GM13976 (cell line): ENCODE data around the gene BAX.

Experiments
- DNase-seq: peaks from one replicate; pipeline ENCODE4 v3.0.0; 2012; ENCODE audit warnings: low spot score
- in situ Hi-C: fragments of 300-500 bp; cut with MboI; formaldehyde crosslinking; loops from one replicate; pipeline ENCODE4 v1.12.0; 2022; ENCODE audit warnings: low sequenced_read_pairs, mixed read lengths, inconsistent platforms; ENCODE audit not compliant: unreplicated experiment
- TF ChIP-seq, protein P1 (sequence below): IDR thresholded peaks from 2 replicates; pipeline ENCODE4 v1.5.1; 2012; ENCODE audit warnings: borderline replicate concordance, mild to moderate bottlenecking; ENCODE audit not compliant: insufficient read depth; ENCODE audit errors: extremely low read depth, missing control alignments, control extremely low read depth

BAX gene

DNA sequence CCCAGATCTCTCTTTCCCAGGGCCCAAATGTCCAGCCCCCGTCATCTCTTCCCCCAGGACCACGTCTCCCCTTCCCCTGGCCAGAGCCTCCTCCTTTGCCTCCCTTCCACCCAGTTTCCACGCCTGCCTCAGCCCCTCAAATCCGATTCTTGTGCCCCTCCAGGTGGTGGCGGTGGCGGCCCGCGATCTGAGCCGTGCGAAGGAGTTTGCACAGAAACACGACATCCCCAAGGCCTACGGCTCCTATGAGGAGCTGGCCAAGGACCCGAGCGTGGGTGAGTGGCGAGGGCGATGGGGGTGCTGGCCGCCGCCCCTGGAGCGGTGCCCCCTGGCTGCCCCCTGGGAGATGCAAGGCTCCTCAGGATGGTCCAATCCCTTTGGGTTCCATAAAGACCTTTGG is 19.8 kb upstream of the BAX start:
- TF ChIP-seq, protein P1, sequence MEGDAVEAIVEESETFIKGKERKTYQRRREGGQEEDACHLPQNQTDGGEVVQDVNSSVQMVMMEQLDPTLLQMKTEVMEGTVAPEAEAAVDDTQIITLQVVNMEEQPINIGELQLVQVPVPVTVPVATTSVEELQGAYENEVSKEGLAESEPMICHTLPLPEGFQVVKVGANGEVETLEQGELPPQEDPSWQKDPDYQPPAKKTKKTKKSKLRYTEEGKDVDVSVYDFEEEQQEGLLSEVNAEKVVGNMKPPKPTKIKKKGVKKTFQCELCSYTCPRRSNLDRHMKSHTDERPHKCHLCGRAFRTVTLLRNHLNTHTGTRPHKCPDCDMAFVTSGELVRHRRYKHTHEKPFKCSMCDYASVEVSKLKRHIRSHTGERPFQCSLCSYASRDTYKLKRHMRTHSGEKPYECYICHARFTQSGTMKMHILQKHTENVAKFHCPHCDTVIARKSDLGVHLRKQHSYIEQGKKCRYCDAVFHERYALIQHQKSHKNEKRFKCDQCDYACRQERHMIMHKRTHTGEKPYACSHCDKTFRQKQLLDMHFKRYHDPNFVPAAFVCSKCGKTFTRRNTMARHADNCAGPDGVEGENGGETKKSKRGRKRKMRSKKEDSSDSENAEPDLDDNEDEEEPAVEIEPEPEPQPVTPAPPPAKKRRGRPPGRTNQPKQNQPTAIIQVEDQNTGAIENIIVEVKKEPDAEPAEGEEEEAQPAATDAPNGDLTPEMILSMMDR = no peak
- in situ Hi-C loops = no loop called here
- no peak for DNase-seq

DNA sequence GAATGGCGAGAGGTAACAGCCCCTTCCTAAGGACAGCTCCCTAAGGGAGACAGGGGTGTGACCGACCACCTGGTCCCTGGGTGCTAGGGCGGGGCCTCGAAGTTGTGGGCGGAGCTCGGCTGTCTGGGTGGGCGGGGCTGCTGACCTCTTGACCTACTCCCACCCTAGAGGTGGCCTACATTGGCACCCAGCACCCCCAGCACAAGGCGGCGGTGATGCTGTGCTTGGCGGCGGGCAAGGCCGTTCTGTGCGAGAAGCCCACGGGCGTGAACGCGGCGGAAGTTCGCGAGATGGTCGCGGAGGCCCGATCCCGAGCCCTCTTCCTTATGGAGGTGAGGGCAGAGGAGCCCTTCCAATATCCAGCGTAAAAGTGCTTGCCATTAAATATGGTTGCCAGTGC is 18.8 kb upstream of the BAX start:
- DNase-seq = no peak
- TF ChIP-seq, protein P1 = no peak
- in situ Hi-C loops = no loop called here

DNA sequence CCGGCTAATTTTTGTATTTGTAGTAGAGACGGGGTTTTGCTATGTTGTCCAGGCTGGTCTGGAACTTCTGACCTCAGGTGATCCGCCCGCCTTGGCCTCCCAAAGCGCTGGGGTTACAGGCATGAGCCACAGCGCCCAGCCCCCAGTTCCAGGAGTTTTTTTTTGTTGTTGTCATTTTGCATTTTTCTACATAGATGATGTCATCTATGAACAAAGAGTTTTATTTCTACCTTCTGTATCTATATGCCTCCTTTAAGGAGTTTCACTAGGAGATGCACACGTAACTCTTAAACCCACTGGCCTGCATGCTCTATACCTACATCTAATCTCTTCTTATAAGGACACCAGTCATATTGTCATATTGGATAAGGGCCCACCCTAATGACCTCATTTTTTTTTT is 16.4 kb upstream of the BAX start:
- TF ChIP-seq, protein P1 = no peak
- DNase-seq = no peak
- in situ Hi-C loops = no loop called here

DNA sequence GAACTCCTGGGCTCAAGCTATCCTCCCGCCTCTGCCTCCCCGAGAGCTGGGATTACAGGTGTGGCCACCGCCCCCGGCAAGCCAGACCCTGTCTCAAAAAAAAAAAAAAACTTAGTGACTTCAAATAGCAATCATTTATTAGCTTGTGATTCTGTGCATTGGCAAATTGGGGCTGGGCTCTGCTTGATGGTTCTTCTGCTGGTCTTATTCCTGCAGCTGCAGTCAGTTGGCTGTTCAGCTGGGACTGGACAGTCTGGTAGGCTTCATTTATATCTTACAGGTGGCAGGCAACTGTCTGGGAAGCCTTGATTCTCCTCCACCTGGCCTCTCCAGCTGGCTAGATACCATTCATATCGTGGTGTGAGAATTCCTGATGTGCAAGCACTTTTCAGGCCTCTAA is 13.8 kb upstream of the BAX start:
- in situ Hi-C loops = no loop called here
- TF ChIP-seq, protein P1 = no peak
- no peak for DNase-seq

DNA sequence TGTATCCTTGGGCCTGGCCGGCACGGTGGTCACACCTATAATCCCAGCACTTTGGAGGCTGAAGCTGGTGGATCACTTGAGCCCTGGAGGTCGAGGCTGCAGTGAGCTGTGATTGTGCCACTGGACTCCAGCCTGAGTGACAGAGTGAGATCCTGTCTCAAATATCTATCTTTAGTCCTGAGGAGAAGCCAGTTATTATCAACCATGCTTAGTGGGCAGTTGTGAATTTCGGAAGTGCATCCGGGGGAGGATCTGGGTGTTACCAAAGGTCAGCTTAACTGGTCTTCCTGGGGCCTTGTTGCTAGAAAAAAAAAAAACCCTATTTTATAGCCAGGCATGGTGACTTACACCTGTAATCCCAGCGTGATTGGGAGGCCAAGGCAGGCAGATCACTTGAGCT is 11.6 kb upstream of the BAX start:
- TF ChIP-seq, protein P1 = no peak
- in situ Hi-C loops = no loop called here
- DNase-seq = no peak

DNA sequence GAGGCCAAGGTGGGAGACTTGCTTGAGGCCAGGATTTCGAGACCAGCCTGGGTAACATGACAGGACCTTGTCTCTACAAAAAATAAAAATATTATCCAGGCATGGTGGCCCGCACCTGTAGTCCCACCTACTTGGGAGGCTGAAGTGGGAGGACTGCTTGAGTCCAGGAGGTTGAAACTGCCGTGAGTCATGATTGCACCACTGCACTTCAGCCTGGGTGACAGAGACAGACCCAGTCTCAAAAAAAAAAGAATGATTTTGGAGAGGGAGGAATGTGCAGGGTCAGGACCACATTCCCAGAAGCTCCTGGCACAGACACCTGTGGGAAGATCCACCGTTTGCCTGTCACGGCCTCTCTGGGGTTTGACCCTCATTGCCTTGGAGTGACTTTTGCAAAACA is 9.3 kb upstream of the BAX start:
- in situ Hi-C loops = no loop called here
- no peak for DNase-seq
- TF ChIP-seq, protein P1 = no peak

DNA sequence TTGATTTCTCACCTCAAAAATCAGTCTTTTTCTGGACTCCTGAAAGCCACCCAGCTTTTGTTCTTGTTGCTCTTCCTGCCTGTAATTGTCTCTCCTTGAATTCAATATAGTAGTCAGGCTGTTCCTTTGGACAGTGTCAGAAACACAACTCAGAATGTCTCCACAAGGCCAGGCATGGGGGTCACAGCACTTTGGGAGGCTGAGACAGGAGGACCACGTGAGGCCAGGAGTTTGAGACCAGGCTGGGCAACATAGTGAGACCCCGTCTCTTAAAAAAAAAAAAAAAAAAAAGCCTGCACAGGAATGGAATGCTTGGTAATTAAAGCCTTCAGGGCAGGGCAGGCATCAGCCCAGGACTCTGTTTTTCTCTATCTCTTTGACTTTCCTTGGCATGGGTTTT is 8.9 kb upstream of the BAX start:
- TF ChIP-seq, protein P1 = no peak
- in situ Hi-C loops = no loop called here

More for the DNA sequence above, 8.9 kb upstream of the BAX start:
- no peak for DNase-seq
